GM18907 (cell line): ENCODE results near the gene BAG5.
"Not testable (repeated sequence)": the region's sequence is repeated elsewhere in the genome, so short reads cannot be mapped to it uniquely, and the experiment has no call there.

ENCODE experiments used
- ATAC-seq: cut with Tn5 transposase; IDR thresholded peaks from one replicate; pipeline ENCODE4 v1.9.1; 2021; ENCODE audit warnings: mild to moderate bottlenecking, moderate library complexity; ENCODE audit not compliant: unreplicated experiment

BAG5 gene, protein sequence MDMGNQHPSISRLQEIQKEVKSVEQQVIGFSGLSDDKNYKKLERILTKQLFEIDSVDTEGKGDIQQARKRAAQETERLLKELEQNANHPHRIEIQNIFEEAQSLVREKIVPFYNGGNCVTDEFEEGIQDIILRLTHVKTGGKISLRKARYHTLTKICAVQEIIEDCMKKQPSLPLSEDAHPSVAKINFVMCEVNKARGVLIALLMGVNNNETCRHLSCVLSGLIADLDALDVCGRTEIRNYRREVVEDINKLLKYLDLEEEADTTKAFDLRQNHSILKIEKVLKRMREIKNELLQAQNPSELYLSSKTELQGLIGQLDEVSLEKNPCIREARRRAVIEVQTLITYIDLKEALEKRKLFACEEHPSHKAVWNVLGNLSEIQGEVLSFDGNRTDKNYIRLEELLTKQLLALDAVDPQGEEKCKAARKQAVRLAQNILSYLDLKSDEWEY

DNA sequence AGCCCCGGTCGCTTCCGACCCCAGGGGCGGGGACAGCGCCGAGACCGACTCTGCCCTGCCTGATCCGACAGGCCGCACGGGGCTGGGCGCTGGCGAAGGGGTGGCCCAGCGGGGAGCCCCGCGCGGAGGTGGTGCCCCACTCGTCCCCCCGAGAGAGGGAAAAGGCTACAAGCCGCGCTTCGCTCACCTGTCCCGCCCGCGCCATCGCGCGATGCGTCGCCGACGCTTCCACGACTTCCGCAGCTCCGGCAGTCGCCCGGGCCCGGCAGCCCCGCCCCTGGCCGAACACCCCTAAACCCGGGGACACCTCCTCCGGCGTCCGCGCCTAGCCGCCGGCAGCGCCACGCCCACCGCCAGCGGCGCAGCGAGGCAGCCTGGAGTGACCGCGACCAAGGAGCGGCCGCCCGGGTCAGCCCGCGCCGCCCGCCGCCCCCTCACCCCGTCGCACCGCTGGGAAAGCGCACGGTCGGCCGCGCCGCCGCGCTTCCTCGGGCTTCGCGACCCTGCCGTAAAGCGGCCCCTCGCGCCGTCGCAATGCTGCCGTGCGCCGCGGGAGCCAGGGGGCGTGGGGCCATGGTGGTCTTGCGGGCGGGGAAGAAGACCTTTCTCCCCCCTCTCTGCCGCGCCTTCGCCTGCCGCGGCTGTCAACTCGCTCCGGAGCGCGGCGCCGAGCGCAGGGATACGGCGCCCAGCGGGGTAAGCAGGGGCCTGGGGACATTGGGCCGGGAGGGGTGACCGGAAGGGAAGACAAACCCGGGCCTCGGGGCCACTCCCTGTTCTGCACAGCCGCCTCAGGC, at the start of gene BAG5, which contains the start of gene COA8:
Gene BAG5 (minus strand): TSS at position 229 of the 797 bp plus-strand sequence. CDS start 1,493 bp downstream, outside the sequence.
Gene COA8 (plus strand): TSS at position 532 of the 797 bp plus-strand sequence. CDS start 42 bp downstream, at position 574.
- peak; percentile 79 for ATAC-seq

- ATAC-seq = no peak
Observed at GRCh38 chr14:103611215-103611614, 48.8 kb upstream of the BAG5 start.

DNA sequence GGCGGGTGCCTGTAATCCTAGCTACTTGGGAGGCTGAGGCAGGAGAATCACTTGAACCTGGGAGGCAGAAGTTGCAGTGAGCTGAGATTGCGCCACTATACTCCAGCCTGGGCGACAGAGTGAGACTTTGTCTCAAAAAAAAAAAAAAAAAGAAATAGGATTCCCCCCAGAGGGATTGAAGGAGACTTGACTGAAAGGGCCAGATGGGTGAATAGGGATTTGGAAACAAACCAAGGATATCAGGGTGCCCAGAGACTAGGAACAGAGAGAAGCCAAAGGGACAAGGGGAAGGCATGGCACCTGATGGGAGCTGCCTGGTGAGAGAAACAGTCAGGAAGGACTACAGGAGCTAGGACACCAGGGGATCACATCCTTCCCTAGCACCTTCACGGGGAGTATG, 46.6 kb upstream of the BAG5 start:
- ATAC-seq = not testable (repeated sequence)

DNA sequence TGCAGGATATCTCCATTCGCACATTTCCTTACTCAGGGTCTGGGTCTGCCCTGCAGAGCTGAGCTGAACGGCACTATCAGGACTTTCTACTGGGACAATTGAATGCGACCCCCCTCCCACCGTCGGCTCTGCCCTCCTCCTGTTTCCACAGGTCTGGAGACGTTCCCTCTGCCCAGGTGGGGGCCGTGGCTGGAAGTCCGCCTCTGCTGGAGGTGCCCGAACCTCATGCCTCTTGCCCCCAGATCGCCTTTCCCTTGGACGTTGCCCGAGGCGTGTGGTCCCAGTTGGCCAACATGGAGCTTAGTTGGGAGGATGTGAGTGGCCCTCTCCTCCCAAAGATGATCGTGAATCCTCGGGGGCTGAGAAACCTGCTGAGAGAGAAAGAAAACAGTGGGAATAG, 45.4 kb upstream of the BAG5 start:
- no peak for ATAC-seq

DNA sequence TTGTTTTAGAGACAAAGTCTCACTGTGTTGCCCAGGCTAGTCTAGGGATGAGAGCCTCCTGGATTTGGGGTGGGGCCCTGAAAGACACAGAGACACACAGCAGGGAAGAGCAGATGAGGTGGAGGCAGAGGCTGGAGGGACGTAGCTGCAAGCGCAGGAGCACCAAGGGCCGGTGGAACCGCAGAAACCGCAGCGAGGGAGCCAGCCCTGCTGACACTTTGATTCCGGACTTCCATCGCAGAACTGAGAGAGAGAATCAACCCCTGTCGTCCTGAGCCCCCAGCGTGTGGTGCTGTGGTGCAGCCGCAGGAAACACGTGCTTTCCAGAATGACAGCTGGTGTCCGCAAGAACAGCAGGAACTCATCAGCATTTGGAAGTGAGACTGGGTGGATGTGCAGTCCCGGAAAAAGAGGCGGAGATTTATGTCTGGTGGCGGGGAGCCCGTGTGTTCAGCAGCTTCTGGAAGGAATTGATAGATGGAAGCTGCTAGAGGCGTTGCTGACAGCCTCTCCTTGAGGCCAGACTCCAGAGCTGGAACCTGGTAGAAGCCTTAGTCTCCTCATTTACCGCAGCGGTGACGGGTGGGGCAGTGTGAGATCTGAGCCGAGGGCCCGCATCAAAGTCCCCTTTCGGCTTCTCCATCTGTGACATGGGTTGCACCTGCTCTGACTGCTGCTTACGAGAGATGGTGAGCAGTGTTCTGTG, 44.7 kb upstream of the BAG5 start:
- ATAC-seq = peak; percentile 72

DNA sequence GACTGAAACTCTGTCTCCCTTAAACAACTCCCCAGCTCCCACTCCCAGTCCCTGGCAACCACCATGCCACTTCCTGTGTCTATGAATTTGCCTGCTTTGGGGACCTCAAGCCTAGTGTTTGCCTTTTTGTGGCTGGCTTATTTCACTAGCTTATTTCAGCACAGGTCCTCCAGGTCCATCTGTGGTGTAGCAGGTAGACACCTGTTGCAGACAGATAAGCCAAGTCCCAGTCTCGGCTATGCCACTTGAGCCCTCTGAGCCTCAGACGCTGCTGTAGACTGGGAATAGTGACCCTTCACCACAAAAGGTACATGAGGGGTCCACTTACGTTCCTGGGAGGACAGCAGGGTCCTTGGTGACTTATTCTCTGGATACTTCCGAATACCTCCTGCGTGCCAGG, 42.2 kb upstream of the BAG5 start:
- no peak for ATAC-seq

GRCh38 chr14:103600503-103600902, 38.0 kb upstream of the BAG5 start:
- ATAC-seq = no peak

DNA sequence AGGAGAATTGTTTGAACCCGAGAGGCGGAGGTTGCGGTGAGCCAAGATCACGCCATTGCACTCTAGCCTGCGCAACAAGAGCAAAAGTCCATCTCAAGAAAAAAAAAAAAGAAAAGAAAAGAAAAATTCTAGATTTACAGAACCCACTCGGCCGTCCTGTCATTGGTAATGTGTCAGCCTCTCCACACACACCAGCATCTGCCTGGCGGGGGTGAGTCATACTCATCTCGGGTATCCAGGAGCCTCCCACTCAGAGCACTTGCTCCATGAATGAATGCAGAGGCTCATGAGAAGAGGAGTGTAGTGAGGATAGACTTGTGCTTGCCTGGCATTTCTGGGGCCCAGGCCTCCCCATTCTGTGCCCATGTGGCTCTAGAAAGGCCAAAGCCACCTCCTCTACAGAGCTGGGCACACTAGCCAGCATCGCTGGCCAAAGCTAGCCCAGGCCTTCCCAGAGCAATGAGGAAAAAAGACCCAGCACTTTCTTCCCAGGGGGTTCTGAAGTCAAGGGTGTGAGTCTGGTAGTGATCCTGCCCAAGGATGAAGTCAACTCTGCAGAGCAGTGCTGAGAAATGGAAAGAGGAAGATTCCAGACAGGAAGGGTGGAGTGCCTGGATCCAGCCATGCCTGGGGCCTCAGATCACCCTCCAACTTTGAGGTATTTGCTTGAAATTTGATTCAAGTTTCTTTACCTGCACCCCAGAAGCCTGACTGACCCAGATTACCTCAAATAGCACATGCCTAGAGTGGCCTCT, 35.3 kb upstream of the BAG5 start:
- no peak for ATAC-seq

DNA sequence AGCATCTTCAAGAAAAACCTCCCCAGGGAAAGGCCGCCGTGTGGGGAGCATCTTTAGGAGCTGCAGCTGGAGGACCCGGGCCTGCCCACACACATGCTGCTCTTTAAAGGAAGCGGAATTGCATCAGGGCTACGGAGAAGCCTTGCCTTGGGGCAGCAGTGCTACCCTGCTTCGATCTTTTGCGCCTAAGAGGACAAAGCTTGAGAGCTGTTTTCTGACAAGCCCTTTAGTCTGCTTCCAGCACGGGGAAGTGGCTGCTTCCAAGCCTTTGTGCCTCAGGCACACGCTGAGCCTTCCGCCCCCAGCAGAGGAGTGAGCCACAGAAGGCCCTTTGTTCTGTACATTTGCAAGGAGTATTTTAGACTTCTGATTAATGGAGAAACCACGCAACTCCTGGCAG, 31.8 kb upstream of the BAG5 start:
- ATAC-seq = no peak

DNA sequence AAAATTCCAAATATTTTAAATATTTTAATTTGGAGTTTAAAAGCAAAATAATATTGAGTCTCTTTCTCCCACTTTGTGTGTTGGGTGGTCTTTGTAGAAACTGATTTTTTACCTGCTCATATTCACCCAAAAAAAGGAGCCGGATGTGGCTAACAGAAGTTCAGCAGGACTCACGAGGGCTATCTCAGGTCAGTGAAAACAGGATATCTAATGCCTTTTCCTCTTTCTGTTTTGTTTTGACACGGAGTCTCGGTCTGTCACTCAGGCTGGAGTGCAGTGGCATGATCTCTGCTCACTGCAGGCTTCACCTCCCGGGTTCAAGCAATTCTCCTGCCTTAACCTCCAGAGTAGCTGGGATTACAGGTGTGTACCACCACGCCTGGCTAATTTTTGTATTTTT, 31.1 kb upstream of the BAG5 start:
- peak; percentile 78 for ATAC-seq

GRCh38 chr14:103584326-103584915, 22.0 kb upstream of the BAG5 start:
- no peak for ATAC-seq

DNA sequence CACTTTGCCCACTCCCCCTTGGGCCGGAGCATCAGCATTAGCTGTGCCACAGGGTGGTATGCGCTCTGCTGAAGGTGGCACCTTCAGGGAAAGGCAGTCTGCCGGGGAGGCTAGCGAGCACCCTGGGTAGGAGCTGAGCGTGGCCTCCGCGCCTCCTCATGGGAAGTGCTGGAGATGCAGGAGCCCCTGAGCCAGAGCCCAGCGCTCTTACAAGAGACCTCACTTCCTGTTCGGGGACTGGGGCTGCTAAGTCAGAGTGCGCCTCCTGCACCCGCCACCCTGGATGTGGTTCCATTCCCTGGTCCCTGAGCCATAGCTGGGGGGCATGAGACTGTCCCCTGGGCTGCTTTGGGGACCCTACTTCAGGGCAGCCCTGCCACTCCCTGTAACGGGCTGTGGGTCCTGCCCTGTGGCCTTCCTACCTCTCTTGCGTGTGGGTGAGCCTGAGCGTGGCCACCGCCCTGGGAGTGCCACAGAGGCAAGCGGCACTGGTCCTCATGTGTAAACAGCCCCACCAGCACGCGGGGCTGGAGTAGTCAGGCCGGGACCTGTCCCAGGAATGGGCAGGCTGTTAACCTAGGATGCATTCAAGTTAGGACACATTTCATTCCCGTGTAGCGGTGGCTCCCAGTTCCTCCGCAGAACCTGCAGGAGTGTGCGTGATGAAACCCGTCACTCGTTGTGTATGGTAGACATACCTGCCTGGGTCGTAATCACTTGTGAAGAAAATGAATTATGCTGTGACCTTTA, 19.7 kb upstream of the BAG5 start:
- no peak for ATAC-seq

GRCh38 chr14:103581206-103581605, 18.7 kb upstream of the BAG5 start:
- ATAC-seq = no peak

DNA sequence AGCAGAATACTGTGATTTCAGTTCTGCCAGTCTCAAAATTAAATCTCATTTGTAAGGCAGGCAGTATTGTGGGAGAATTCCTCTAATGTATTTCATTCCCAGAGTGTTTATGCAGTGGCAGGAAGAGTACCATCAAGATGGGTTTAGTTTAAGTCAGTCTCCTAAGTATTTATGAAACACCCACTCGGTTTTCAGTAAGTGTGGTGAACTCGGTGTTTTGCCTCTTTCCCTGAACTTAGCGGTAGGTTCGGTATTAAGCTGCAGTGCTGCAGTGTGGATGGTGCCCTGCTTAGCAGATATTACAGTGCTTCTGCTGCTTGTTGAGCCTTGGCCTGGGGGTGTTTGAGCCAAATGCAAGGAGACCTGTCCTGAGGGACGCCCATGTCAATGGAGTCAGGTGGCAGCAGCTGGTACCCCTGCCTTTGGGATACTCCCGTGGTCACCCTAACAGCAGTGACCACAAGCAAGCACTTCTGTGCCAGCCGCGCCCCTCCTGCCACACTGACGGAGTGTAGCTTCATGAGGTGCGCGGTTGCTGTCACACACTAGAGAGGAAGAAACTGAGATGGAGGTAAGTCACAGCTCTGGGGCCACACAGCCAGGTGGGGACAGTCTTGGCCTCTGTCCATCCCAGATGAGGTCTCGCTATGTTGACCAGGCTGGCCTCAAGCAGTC, 16.1 kb upstream of the BAG5 start:
- ATAC-seq = no peak

DNA sequence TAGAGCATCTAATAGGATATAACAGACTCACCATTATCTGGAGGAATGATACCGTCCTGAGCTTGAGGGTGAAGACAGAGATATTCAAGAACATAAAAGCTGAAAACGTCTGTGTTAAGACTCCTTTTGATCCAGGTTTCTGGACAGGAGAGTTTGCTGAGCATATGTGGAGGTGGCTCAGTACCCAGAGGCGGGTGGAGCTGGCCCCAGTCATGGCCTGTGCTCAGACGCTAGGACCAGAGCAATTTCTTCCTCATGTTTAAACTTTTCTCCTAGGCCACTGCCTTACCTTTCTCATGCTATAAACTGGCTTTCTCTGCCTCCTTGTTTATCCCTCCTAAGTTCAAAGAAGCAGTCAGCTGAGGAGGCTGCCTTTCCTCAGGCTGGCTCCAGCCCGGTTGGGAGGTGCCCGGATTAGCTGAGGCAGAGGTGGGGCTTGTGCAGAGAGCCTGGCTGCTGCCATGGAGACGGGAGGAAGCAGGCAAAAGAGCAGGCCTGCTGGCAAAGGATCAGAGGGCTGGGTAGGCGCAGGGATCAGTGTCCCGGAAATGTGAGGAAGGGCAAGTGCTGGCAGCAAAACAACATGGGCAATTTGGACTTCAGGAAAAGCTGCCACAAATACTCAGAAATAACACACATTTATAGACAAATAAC, 14.0 kb upstream of the BAG5 start:
- no peak for ATAC-seq

DNA sequence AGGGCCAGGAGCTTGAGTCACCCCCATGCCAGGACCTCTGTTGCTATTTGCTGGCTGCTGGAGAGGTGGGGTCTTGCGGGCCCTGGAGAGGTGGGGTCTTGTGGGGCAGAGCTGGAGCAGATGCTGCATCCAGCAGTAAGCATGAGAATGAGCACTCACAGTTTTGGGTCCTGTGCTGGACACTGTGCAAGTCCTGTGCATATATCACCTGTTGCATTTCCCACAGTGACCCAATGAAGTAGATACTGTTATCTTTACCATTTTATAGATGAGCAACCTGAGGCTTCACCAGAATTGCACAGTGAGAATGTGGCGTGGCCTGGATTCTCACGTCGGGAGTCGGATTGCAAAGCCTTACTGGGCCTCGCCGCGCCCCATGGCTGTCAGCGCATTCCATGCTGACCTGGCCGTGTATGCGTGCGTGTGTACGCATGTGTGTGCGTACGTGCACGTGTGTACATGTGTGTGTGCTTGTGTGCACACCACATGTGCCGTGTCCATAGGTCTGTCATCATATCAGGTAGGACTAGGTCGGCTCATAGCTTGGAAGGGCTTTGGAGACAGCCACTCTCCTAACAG, 12.3 kb upstream of the BAG5 start:
- no peak for ATAC-seq

GRCh38 chr14:103574104-103574503, 11.6 kb upstream of the BAG5 start:
- ATAC-seq = no peak

DNA sequence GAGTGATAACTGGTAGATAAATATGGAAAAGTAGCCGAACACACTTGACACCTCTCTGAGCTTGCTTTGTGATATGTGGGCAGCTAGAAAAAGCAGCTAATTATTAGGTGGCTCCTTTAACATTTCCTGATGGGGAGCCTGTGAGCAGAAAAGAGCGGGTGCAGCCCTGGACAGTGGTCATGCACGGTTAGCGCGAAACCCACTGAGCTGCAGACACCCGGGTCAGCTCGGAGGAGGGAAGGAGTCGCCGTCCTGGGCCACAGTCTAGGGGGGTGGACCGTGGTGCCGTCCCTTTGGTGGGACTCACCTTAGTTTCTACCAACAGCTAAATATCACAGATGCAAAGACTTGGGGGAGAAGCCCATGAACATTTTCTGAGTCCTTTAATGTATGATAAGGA, 7.0 kb upstream of the BAG5 start:
- no peak for ATAC-seq
